HepG2 (cell line): ENCODE data around the gene KCNK18. TPM values are rescaled to one million over a fixed set of nuclear protein-coding genes. Genes with fewer than 3 reads are reported as not detected.
A peak's percentile ranks its signal among the peaks of the same experiment; 100 is the strongest.

Experiments
- HDAC6 ChIP-seq: fragments of 200-600 bp; sonication (generic); IDR thresholded peaks from 2 replicates; pipeline ENCODE4 v1.7.0; 2017; ENCODE audit warnings: mild to moderate bottlenecking, antibody characterized with exemption, low read length, low read depth
- HOXA7 ChIP-seq: sonication (generic); formaldehyde crosslinking; IDR thresholded peaks from 2 replicates; pipeline ENCODE4 v1.8.1; 2022; ENCODE audit warnings: mild to moderate bottlenecking, missing genetic modification reagents, moderate library complexity
- HOXD1 ChIP-seq: sonication (generic); formaldehyde crosslinking; IDR thresholded peaks from 2 replicates; pipeline ENCODE4 v1.5.0; 2020; ENCODE audit warnings: missing genetic modification reagents
- KDM1A ChIP-seq: IDR thresholded peaks from 2 replicates; pipeline ENCODE4 v1.6.1; 2016; ENCODE audit warnings: missing compliant biosample characterization
- MBD4 ChIP-seq: IDR thresholded peaks from 2 replicates; pipeline ENCODE4 v1.6.1; 2012; ENCODE audit warnings: low read length, inconsistent platforms, borderline replicate concordance
- MBNL3 ChIP-seq: fragments of 250-450 bp; sonication (Bioruptor Pico); conservative IDR thresholded peaks from 2 replicates; pipeline ENCODE4 v1.8.0; 2022; ENCODE audit warnings: mild to moderate bottlenecking, inconsistent platforms
- MZF1 ChIP-seq: sonication (generic); formaldehyde crosslinking; IDR thresholded peaks from 2 replicates; pipeline ENCODE4 v1.8.1; 2023; ENCODE audit warnings: mild to moderate bottlenecking, missing genetic modification reagents, borderline replicate concordance
- NFRKB ChIP-seq: fragments of 450-650 bp; IDR thresholded peaks from 2 replicates; pipeline ENCODE4 v1.6.1; 2017
- NR2C2 ChIP-seq: sonication (generic); formaldehyde crosslinking; IDR thresholded peaks from 2 replicates; pipeline ENCODE4 v1.4.0; 2020; ENCODE audit warnings: missing genetic modification reagents, mild to moderate bottlenecking, moderate library complexity, borderline replicate concordance
- NR2F6 ChIP-seq, 2 experiments: IDR thresholded peaks; 2 replicates each; pipeline ENCODE4 v1.6.1; 2016; ENCODE audit warnings: antibody characterized with exemption in 1 of 2, mild to moderate bottlenecking in 1 of 2
- STAT5B ChIP-seq: sonication (generic); formaldehyde crosslinking; IDR thresholded peaks from 2 replicates; pipeline ENCODE4 v1.4.0; 2020; ENCODE audit warnings: missing genetic modification reagents
- TEAD2 ChIP-seq: sonication (generic); formaldehyde crosslinking; IDR thresholded peaks from 2 replicates; pipeline ENCODE4 v1.9.0; 2021; ENCODE audit warnings: missing genetic modification reagents
- ZNF251 ChIP-seq: sonication (generic); formaldehyde crosslinking; IDR thresholded peaks from 2 replicates; pipeline ENCODE4 v1.9.0; 2021; ENCODE audit warnings: mild to moderate bottlenecking, missing genetic modification reagents
- ZNF354B ChIP-seq: sonication (generic); formaldehyde crosslinking; IDR thresholded peaks from 2 replicates; pipeline ENCODE4 v1.8.0; 2022; ENCODE audit warnings: mild to moderate bottlenecking, missing genetic modification reagents
- ZNF83 ChIP-seq: sonication (generic); formaldehyde crosslinking; IDR thresholded peaks from 2 replicates; pipeline ENCODE4 v1.4.0; 2020; ENCODE audit warnings: missing genetic modification reagents, mild to moderate bottlenecking, borderline replicate concordance
- ZSCAN25 ChIP-seq: sonication (generic); formaldehyde crosslinking; IDR thresholded peaks from 2 replicates; pipeline ENCODE4 v1.8.0; 2022; ENCODE audit warnings: mild to moderate bottlenecking, missing genetic modification reagents
- polyA plus RNA-seq, 8 experiments: library from polyadenylated mRNA; depleted of rRNA in 3 of 8; stranded (reverse) in 7 of 8; unstranded in 1 of 8; fragments of >200 nt; fragmentation: Illumina TruSeq in 4 of 8; extraction: Trizol in 4 of 8; gene quantifications; 2 replicates each; pipeline versions ENCODE4 v1.2.1 to v1.2.3, GENCODE V29; 2011 to 2016; ENCODE audit warnings: low read depth in 4 of 8, missing spikeins in 1 of 8, mixed read lengths in 1 of 8; ENCODE audit not compliant: insufficient read depth in 1 of 8
- total RNA-seq, 5 experiments: library from RNA; depleted of rRNA; stranded (reverse); fragments of >200 nt; fragmentation: Illumina TruSeq; extraction: Trizol; gene quantifications; 2 replicates each; pipeline ENCODE4 v1.2.3, GENCODE V29; 2016; ENCODE audit warnings: low read depth in 1 of 5
- TF ChIP-seq, protein P1 (sequence below): sonication (generic); formaldehyde crosslinking; IDR thresholded peaks from 2 replicates; pipeline ENCODE4 v1.5.1; 2020; ENCODE audit warnings: mild to moderate bottlenecking, missing genetic modification reagents, moderate library complexity
- TF ChIP-seq, protein P2 (sequence below): IDR thresholded peaks from 2 replicates; pipeline ENCODE4 v1.4.0; 2020; ENCODE audit warnings: mild to moderate bottlenecking, missing genetic modification reagents
- TF ChIP-seq, protein P3 (sequence below): IDR thresholded peaks from 2 replicates; pipeline ENCODE4 v1.6.1; 2016; ENCODE audit warnings: missing compliant biosample characterization, missing genetic modification reagents, borderline replicate concordance
- TF ChIP-seq, protein P4 (sequence below): sonication (generic); formaldehyde crosslinking; IDR thresholded peaks from 2 replicates; pipeline ENCODE4 v1.9.0; 2022; ENCODE audit warnings: missing genetic modification reagents, mild to moderate bottlenecking, borderline replicate concordance

KCNK18 gene
- total and polyA plus RNA-seq, 2 of the 13 experiments (the other 11 are each of a cell fraction or from before 2014, with no cell fraction given) = not detected

DNA sequence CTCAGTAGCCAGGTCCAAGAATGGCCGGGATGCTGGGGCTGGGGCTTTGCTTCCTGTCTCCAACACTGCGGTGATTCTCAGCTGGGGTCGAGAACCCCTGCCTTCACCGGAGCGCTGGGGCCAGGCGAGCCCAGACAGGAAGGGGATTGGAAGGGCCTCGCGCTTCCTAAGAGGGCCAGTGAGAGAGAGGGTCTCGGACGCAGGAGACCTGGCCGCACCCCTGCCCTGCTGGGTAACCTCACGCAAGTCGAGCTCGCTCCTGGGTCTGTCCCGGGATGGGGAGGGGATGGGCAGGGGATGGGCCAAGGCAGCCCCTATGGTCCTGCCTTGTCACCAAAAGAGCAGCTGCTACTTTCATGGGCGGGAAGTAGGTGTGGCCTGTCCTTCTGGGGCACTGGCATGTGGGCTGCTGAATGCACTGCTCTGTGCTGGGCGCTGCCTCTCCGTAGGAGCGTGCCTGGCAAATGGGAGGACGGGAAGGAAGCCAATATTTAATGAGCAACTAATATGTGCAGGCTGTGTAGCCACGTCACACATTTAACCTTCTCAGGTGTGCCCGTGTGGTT is 20.0 kb downstream of the KCNK18 start (continued):
- TF ChIP-seq, protein P1, sequence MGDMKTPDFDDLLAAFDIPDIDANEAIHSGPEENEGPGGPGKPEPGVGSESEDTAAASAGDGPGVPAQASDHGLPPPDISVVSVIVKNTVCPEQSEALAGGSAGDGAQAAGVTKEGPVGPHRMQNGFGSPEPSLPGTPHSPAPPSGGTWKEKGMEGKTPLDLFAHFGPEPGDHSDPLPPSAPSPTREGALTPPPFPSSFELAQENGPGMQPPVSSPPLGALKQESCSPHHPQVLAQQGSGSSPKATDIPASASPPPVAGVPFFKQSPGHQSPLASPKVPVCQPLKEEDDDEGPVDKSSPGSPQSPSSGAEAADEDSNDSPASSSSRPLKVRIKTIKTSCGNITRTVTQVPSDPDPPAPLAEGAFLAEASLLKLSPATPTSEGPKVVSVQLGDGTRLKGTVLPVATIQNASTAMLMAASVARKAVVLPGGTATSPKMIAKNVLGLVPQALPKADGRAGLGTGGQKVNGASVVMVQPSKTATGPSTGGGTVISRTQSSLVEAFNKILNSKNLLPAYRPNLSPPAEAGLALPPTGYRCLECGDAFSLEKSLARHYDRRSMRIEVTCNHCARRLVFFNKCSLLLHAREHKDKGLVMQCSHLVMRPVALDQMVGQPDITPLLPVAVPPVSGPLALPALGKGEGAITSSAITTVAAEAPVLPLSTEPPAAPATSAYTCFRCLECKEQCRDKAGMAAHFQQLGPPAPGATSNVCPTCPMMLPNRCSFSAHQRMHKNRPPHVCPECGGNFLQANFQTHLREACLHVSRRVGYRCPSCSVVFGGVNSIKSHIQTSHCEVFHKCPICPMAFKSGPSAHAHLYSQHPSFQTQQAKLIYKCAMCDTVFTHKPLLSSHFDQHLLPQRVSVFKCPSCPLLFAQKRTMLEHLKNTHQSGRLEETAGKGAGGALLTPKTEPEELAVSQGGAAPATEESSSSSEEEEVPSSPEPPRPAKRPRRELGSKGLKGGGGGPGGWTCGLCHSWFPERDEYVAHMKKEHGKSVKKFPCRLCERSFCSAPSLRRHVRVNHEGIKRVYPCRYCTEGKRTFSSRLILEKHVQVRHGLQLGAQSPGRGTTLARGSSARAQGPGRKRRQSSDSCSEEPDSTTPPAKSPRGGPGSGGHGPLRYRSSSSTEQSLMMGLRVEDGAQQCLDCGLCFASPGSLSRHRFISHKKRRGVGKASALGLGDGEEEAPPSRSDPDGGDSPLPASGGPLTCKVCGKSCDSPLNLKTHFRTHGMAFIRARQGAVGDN (CRISPR knock-in tag) = peak; percentile 29; the same call in 1 of the 2 replicates
- TF ChIP-seq, protein P2, sequence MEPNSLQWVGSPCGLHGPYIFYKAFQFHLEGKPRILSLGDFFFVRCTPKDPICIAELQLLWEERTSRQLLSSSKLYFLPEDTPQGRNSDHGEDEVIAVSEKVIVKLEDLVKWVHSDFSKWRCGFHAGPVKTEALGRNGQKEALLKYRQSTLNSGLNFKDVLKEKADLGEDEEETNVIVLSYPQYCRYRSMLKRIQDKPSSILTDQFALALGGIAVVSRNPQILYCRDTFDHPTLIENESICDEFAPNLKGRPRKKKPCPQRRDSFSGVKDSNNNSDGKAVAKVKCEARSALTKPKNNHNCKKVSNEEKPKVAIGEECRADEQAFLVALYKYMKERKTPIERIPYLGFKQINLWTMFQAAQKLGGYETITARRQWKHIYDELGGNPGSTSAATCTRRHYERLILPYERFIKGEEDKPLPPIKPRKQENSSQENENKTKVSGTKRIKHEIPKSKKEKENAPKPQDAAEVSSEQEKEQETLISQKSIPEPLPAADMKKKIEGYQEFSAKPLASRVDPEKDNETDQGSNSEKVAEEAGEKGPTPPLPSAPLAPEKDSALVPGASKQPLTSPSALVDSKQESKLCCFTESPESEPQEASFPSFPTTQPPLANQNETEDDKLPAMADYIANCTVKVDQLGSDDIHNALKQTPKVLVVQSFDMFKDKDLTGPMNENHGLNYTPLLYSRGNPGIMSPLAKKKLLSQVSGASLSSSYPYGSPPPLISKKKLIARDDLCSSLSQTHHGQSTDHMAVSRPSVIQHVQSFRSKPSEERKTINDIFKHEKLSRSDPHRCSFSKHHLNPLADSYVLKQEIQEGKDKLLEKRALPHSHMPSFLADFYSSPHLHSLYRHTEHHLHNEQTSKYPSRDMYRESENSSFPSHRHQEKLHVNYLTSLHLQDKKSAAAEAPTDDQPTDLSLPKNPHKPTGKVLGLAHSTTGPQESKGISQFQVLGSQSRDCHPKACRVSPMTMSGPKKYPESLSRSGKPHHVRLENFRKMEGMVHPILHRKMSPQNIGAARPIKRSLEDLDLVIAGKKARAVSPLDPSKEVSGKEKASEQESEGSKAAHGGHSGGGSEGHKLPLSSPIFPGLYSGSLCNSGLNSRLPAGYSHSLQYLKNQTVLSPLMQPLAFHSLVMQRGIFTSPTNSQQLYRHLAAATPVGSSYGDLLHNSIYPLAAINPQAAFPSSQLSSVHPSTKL = no peak
- no peak for TF ChIP-seq STAT5B (CRISPR knock-in tag)
- TF ChIP-seq ZNF354B = 0 out of 2 replicates have a peak, but pooled peaks have one; percentile 26
- TF ChIP-seq, protein P3, sequence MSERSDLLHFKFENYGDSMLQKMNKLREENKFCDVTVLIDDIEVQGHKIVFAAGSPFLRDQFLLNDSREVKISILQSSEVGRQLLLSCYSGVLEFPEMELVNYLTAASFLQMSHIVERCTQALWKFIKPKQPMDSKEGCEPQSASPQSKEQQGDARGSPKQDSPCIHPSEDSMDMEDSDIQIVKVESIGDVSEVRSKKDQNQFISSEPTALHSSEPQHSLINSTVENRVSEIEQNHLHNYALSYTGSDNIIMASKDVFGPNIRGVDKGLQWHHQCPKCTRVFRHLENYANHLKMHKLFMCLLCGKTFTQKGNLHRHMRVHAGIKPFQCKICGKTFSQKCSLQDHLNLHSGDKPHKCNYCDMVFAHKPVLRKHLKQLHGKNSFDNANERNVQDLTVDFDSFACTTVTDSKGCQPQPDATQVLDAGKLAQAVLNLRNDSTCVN (CRISPR knock-in tag) = no peak
- TF ChIP-seq ZNF251 = no peak
- 0 out of 2 replicates have a peak, but pooled peaks have one; percentile 20 for TF ChIP-seq MZF1 (CRISPR knock-in tag)
- TF ChIP-seq HOXA7 (CRISPR knock-in tag) = no peak
- no peak for TF ChIP-seq NR2C2 (CRISPR knock-in tag)
- 0 out of 2 replicates have a peak, but pooled peaks have one; percentile 24 for TF ChIP-seq ZSCAN25 (CRISPR knock-in tag)
- TF ChIP-seq MBD4 = no peak
- TF ChIP-seq KDM1A (CRISPR knock-in tag) = no peak
- no peak for TF ChIP-seq HOXD1
- TF ChIP-seq HDAC6 = no peak
- TF ChIP-seq NFRKB = no peak
- TF ChIP-seq MBNL3 (CRISPR knock-in tag) = no peak
- TF ChIP-seq NR2F6 (IDR thresholded peaks at IDR 0.05) = no peak
- no peak for TF ChIP-seq NR2F6 (CRISPR knock-in tag; IDR thresholded peaks at IDR 0.05)
- TF ChIP-seq, protein P4, sequence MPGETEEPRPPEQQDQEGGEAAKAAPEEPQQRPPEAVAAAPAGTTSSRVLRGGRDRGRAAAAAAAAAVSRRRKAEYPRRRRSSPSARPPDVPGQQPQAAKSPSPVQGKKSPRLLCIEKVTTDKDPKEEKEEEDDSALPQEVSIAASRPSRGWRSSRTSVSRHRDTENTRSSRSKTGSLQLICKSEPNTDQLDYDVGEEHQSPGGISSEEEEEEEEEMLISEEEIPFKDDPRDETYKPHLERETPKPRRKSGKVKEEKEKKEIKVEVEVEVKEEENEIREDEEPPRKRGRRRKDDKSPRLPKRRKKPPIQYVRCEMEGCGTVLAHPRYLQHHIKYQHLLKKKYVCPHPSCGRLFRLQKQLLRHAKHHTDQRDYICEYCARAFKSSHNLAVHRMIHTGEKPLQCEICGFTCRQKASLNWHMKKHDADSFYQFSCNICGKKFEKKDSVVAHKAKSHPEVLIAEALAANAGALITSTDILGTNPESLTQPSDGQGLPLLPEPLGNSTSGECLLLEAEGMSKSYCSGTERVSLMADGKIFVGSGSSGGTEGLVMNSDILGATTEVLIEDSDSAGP (CRISPR knock-in tag) = peak; percentile 1; the same call in 1 of the 2 replicates
- TF ChIP-seq ZNF83 (CRISPR knock-in tag) = no peak
- TF ChIP-seq TEAD2 = no peak
